BLaER1 (cell line): ENCODE results near the gene CNTNAP1.
"Not testable (repeated sequence)": the region's sequence is repeated elsewhere in the genome, so short reads cannot be mapped to it uniquely, and the experiment has no call there.

Experiments used
- H3K27ac ChIP-seq: shearing (Covaris generic); formaldehyde crosslinking; 2 replicates; pipeline ENCODE4 v1.8.1; 2022
- H3K27me3 ChIP-seq: shearing (Covaris generic); formaldehyde crosslinking; 2 replicates; pipeline ENCODE4 v1.8.1; 2022
- H3K36me3 ChIP-seq: shearing (Covaris generic); formaldehyde crosslinking; 2 replicates; pipeline ENCODE4 v1.8.1; 2022
- H3K4me1 ChIP-seq: shearing (Covaris generic); formaldehyde crosslinking; 2 replicates; pipeline ENCODE4 v1.8.1; 2022
- H3K4me2 ChIP-seq: shearing (Covaris generic); formaldehyde crosslinking; 2 replicates; pipeline ENCODE4 v1.8.1; 2022
- H3K4me3 ChIP-seq: shearing (Covaris generic); formaldehyde crosslinking; 2 replicates; pipeline ENCODE4 v1.8.1; 2022
- H3K9ac ChIP-seq: shearing (Covaris generic); formaldehyde crosslinking; 2 replicates; pipeline ENCODE4 v1.8.1; 2022
- H3K9me3 ChIP-seq: shearing (Covaris generic); formaldehyde crosslinking; 2 replicates; pipeline ENCODE4 v1.8.1; 2022
- H4K20me1 ChIP-seq: shearing (Covaris generic); formaldehyde crosslinking; 2 replicates; pipeline ENCODE4 v1.8.1; 2022
- Cebpa-rat ChIP-seq: shearing (Covaris generic); IDR thresholded peaks from 2 replicates; pipeline ENCODE4 v1.8.1; 2022

Gene CNTNAP1

DNA sequence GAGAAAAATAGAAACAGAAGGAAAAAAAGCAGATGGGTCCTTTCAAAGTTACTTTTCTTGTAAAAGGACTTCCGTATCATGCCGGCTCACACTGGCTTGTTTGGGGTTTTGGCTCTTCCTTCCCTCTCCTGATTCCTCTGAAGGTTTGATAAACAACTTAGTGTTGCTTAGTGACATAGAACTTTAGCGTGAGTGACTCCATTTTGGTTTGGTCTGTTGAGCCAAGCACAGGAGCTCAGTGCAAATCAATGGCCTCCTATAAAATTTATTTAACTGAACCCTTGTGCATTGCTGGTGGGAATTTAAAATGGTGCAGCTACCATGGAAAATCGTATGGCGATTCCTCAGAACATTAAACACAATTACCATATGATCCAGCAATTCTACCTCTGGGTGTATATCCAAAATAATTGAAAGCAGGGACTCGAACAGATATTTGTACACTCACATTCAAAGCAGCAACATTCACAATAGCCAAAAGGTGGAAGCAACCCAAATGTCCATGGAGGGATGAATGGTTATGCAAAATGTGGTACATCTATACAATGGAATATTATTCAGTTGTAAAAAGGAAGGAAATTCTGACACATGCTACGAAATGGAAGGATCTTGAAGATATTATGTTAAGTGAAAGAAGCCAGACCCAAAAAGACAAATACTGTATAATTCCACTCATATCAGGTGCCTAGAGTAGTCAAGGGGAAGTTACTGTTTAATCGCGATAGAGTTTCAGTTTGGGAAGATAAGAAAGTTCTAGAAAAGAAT lies 24.3 kb upstream of the CNTNAP1 start:
- no peak for TF ChIP-seq Cebpa-rat
- Histone ChIP-seq H3K27ac (no peak overlapping the region), H3K9me3 (no peaks in the 10 kb centered on the region), H3K36me3 (peaks cover 18% of the 10 kb centered on the region), H3K4me3 (no peak overlapping the region), H4K20me1 (no peaks in the 10 kb centered on the region), H3K9ac (no peak overlapping the region), H3K4me1 (peaks cover 26% of the 10 kb centered on the region), H3K27me3 (no peaks in the 10 kb centered on the region), H3K4me2 (no peak overlapping the region)

DNA sequence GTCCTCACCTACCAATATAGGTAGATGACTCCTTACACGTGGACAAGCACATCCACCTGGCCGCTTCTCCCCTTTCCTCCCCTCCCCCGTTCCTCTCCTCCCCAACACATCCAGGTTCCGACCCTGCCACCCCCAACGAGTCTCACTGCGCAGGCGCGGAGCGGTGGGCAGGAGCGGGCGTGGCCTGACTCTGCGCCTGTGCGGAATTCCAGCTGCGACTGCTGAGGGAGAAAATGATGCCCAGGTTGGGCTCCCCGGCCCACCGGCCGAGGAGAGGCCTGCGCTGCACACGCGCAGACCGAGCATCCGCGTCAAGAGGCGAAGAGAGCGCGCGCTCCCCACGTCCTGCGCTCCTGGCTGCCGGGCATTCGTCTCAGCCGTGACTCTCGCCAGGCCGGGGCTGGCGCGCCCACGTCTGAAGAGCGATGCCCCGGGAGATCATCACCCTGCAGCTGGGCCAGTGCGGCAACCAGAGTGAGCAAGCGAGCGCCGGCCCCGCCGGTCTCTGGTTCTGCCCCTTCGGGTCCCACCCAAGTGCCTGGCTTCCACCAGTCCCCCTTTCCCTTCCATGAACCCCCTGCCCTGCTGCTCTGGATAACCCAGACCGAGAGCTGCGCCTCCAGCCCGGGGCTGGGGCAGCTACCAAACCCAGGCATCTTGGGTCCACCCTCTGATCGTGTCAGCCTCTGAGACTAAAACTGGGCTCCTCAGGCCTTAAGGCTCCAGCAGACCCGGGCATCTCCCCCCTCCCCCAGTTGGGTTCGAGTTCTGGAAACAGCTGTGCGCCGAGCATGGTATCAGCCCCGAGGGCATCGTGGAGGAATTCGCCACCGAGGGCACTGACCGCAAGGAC lies 23.0 kb upstream of the CNTNAP1 start, which contains the start of gene TUBG2:
Gene TUBG2, plus strand, starts transcription at position 206 of the 853 bp plus-strand sequence. Its CDS starts 220 bp downstream, at position 426.
- H3K4me1 ChIP-seq: peaks cover 26% of the 10 kb centered on the region

DNA sequence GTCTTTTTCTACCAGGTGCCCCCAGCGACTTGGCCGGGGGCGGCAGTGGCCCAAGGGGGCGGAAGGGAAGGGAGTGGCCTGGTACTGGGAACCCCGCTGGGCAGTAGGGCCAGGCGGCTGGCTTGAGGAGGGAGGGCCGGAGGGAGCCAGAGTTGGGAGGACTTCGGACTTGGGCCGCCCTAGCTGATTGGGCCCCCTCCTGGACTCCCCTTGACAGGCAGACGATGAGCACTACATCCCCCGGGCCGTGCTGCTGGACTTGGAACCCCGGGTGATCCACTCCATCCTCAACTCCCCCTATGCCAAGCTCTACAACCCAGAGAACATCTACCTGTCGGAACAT lies 22.4 kb upstream of the CNTNAP1 start:
- Histone ChIP-seq H3K4me2 (peak overlapping the region; percentile 87), H3K4me1 (peaks cover 26% of the 10 kb centered on the region), H3K4me3 (peak overlapping the region; percentile 69), H3K36me3 (peaks cover 30% of the 10 kb centered on the region)
- H3K9me3 ChIP-seq, H3K27me3 ChIP-seq, H4K20me1 ChIP-seq, H3K27ac ChIP-seq, H3K9ac ChIP-seq: not testable (repeated sequence)

More for the DNA sequence above, 23.0 kb upstream of the CNTNAP1 start, which contains the start of gene TUBG2:
- Histone ChIP-seq H3K27ac (peak within 1 kb of the TSS; percentile 19; the same call in 1 of the 2 replicates), H3K4me3 (peak within 1 kb of the TSS; percentile 69), H3K9ac (peak within 1 kb of the TSS; percentile 78), H3K4me2 (peak within 1 kb of the TSS; percentile 87), H3K9me3 (no peaks in the 10 kb centered on the region), H3K36me3 (peaks cover 30% of the 10 kb centered on the region), H4K20me1 (no peaks in the 10 kb centered on the region), H3K27me3 (no peaks in the 10 kb centered on the region)
- TF ChIP-seq Cebpa-rat: no peak

DNA sequence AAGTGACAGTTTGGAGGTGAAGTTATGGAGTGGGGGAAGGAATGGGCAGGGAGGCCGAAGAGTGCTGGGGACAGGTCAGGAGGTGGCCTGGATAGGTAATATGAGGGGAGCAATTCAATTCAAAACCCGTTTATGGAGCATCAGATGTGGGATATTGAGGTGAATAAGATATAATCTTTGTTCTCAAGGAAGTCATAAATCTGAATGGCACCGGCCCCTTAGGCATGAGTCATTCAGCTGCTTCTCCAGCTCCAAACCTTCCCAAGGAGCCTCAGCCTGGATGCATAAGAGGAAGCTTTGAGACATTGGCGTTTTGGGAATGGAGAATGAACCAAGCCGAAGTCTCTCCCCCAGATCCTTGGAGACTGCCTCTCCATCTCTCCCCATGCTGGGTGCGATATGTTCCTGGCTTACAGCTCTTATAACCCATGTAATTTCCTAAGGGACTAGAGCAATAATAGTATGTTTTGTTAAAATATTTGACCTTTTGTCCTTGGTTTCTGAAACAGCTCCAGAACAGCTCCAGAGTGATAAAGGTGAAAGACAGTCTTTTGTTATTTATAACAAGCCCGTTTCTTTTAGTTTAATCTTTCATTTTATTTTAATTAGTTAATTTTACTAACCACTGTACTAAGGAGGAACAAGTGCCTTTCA lies 21.5 kb upstream of the CNTNAP1 start:
- TF ChIP-seq Cebpa-rat: no peak
- Histone ChIP-seq H3K9me3 (no peaks in the 10 kb centered on the region), H3K4me3 (no peak overlapping the region), H3K27me3 (no peaks in the 10 kb centered on the region), H3K27ac (no peak overlapping the region), H3K4me2 (no peak overlapping the region), H3K9ac (no peak overlapping the region), H3K36me3 (peaks cover 38% of the 10 kb centered on the region), H3K4me1 (peaks cover 22% of the 10 kb centered on the region), H4K20me1 (no peaks in the 10 kb centered on the region)

DNA sequence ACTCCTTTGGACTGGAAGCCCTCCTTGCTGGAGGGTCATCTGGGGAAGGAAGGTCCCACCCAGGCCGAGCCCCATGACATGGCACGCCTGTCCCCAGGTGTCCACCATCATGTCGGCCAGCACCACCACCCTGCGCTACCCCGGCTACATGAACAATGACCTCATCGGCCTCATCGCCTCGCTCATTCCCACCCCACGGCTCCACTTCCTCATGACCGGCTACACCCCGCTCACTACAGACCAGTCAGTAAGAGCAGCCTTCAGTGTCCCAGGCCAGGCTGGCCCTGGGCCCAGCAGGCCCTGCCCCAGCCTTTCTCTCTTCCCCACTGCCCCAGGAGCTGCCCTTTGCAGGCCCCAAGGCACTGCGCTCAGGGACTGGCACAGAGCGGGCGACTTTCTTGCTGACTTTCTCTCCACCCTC lies 16.7 kb upstream of the CNTNAP1 start:
- Histone ChIP-seq H4K20me1 (peaks cover 36% of the 10 kb centered on the region), H3K27ac (no peak overlapping the region), H3K4me3 (no peak overlapping the region), H3K4me1 (peaks cover 6% of the 10 kb centered on the region; the same call in 1 of the 2 replicates), H3K36me3 (peaks cover 77% of the 10 kb centered on the region), H3K9ac (no peak overlapping the region), H3K9me3 (no peaks in the 10 kb centered on the region), H3K4me2 (no peak overlapping the region), H3K27me3 (peaks cover 21% of the 10 kb centered on the region)
- no peak for TF ChIP-seq Cebpa-rat

DNA sequence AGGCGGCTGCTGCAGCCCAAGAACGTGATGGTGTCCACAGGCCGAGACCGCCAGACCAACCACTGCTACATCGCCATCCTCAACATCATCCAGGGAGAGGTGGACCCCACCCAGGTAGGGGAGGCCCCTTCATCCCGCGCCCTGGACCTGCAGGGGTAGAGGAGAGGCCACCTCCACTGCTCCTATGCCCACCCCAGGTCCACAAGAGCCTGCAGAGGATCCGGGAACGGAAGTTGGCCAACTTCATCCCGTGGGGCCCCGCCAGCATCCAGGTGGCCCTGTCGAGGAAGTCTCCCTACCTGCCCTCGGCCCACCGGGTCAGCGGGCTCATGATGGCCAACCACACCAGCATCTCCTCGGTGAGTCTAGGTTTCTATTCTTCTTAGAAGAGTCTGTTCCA lies 16.2 kb upstream of the CNTNAP1 start:
- Histone ChIP-seq H3K27me3 (peaks cover 26% of the 10 kb centered on the region), H3K36me3 (peaks cover 81% of the 10 kb centered on the region), H4K20me1 (peaks cover 41% of the 10 kb centered on the region)
- not testable (repeated sequence) for H3K27ac ChIP-seq, H3K4me3 ChIP-seq, H3K9me3 ChIP-seq, H3K9ac ChIP-seq, H3K4me1 ChIP-seq, H3K4me2 ChIP-seq

DNA sequence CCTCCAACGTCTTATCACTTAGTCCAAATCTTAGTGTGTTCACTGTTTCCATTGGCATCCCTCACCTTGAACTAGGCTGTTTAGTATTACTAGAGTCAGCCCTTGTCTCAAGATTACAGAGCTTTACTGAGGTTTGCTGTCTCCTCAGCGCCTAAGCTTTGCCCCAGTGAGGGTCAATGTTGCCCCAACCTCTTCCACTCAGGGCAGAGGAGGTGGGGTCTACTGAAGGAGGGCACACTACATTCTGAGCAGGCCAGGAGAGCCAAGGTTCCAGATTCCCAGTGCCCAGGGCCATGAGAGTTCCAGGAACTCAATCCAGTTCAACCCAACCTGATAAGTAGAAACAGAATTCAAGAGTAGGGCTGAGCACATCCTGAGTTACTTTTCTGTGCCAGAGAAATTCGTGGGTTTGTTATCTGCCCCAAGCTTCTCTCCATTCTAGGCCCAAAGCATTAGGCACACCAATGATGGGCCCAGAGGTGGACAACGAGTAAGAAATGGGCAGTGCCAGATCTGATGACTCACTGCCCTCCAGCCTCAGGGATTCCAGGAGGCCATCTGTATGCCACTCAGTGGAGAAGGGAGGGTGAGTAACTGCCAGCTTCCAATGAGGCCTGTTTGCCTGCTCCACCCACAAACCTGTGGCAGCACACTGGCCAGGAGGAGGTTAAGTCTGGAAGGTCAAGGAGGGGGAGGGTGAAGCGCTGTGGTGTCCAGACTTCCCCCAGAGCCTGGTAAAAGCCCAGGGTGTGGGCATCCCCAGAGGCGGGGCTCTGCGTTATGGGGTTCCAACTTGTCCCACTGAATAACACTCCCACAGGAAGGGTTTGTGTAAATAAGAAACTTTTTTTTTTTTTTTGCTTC lies 15.0 kb upstream of the CNTNAP1 start:
- Histone ChIP-seq H3K27ac (no peak overlapping the region), H4K20me1 (peaks cover 53% of the 10 kb centered on the region), H3K4me3 (no peak overlapping the region), H3K4me2 (no peak overlapping the region), H3K4me1 (peaks cover 10% of the 10 kb centered on the region; the same call in 1 of the 2 replicates), H3K9me3 (no peaks in the 10 kb centered on the region), H3K27me3 (peaks cover 38% of the 10 kb centered on the region), H3K36me3 (peaks cover 81% of the 10 kb centered on the region), H3K9ac (no peak overlapping the region)
- no peak for TF ChIP-seq Cebpa-rat

DNA sequence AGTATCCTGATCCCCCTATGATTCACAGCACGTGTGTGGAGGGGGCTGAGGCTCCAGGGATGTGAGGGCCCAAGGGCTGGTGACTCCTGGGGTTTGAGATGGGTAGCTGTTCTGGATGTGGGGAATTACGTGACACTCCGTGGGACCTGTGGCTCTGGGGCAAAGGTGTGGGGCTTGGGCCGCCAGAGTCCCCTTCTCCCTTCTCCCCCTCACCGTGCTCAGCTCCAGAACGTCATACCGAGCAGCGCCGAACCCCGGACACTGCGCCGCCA lies 12.7 kb upstream of the CNTNAP1 start:
- peaks cover 31% of the 10 kb centered on the region for H3K4me1 ChIP-seq
- H3K27ac ChIP-seq: no peak overlapping the region
- H3K4me3 ChIP-seq: no peak overlapping the region
- H3K4me2 ChIP-seq: no peak overlapping the region
- peaks cover 75% of the 10 kb centered on the region for H3K36me3 ChIP-seq
- H3K9me3 ChIP-seq: no peaks in the 10 kb centered on the region
- no peak overlapping the region for H3K9ac ChIP-seq
- peaks cover 76% of the 10 kb centered on the region for H4K20me1 ChIP-seq
- TF ChIP-seq Cebpa-rat: no peak
- peaks cover 57% of the 10 kb centered on the region for H3K27me3 ChIP-seq
